Kidney epithelial cell (primary cell): Measurements from ENCODE around the gene C11orf97. TPM values are rescaled to one million over a fixed set of nuclear protein-coding genes. Genes with fewer than 3 reads are reported as not detected.
A peak's percentile ranks its signal among the peaks of the same experiment; 100 is the strongest.
"Not testable (repeated sequence)": the region's sequence is repeated elsewhere in the genome, so short reads cannot be mapped to it uniquely, and the experiment has no call there.

ENCODE experiments used
- DNase-seq: peaks from one replicate; pipeline ENCODE4 v3.0.0-alpha.2; 2010; ENCODE audit warnings: low read depth
- H3K27me3 ChIP-seq: 2 replicates; pipeline ENCODE4 v1.6.0; 2011; ENCODE audit warnings: low read length; ENCODE audit not compliant: control insufficient read depth, insufficient read depth
- H3K36me3 ChIP-seq: 2 replicates; pipeline ENCODE4 v1.5.1; 2011; ENCODE audit warnings: low read length; ENCODE audit not compliant: control insufficient read depth, insufficient read depth
- H3K4me3 ChIP-seq: 2 replicates; pipeline ENCODE4 v1.5.1; 2011; ENCODE audit warnings: low read depth, mild to moderate bottlenecking, control low read depth, low read length
- CTCF ChIP-seq: IDR thresholded peaks from 2 replicates; pipeline ENCODE4 v1.5.1; 2011; ENCODE audit warnings: mild to moderate bottlenecking, moderate library complexity, low read length, control low read depth, inconsistent platforms; ENCODE audit not compliant: insufficient read depth, poor library complexity, severe bottlenecking
- total RNA-seq: library from RNA; depleted of rRNA; stranded (reverse); fragments of >200 nt; gene quantifications from 2 replicates; pipeline ENCODE4 v1.2.3, GENCODE V29; 2015

C11orf97 gene
- total RNA-seq, 1 donor from 2014 or later = not detected

GRCh38 chr11:94563176-94563847 is 51.1 kb downstream of the C11orf97 start:
- H3K27me3 ChIP-seq = no peaks in the 10 kb centered on the region
- peak; percentile 29 for TF ChIP-seq CTCF
- H3K36me3 ChIP-seq = no peaks in the 10 kb centered on the region
- no peak overlapping the region for H3K4me3 ChIP-seq
- DNase-seq = no peak

GRCh38 chr11:94563848-94564467 is 51.7 kb downstream of the C11orf97 start:
- no peak for TF ChIP-seq CTCF
- no peaks in the 10 kb centered on the region for H3K36me3 ChIP-seq
- no peaks in the 10 kb centered on the region for H3K27me3 ChIP-seq
- no peak overlapping the region for H3K4me3 ChIP-seq
- DNase-seq = no peak

- no peak for TF ChIP-seq CTCF
- no peaks in the 10 kb centered on the region for H3K36me3 ChIP-seq
- DNase-seq = no peak
- H3K27me3 ChIP-seq = no peaks in the 10 kb centered on the region
- H3K4me3 ChIP-seq = no peak within 1 kb of the TSS
These were observed 55.0 kb downstream of the C11orf97 start, which contains the start of gene PIWIL4 for GRCh38 chr11:94567181-94567670. Gene PIWIL4, plus strand, starts transcription at chr11:94567368. Its CDS starts 151 bp downstream, at chr11:94567519.

GRCh38 chr11:94568200-94568599 is 55.9 kb downstream of the C11orf97 start:
- no peak for DNase-seq
- Histone ChIP-seq H3K27me3 (no peaks in the 10 kb centered on the region), H3K36me3 (no peaks in the 10 kb centered on the region), H3K4me3 (no peak overlapping the region)
- TF ChIP-seq CTCF = no peak

GRCh38 chr11:94568717-94569116 is 56.5 kb downstream of the C11orf97 start:
- H3K36me3 ChIP-seq = no peaks in the 10 kb centered on the region
- DNase-seq = no peak
- H3K27me3 ChIP-seq = no peaks in the 10 kb centered on the region
- TF ChIP-seq CTCF = no peak
- no peak overlapping the region for H3K4me3 ChIP-seq

- not testable (repeated sequence) for DNase-seq, H3K4me3 ChIP-seq, H3K27me3 ChIP-seq, H3K36me3 ChIP-seq
These were observed 60.7 kb downstream of the C11orf97 start for GRCh38 chr11:94572975-94573374.
